SK-N-DZ (cell line): Measurements from ENCODE around the gene NQO1.
"Not testable (repeated sequence)": the region's sequence is repeated elsewhere in the genome, so short reads cannot be mapped to it uniquely, and the experiment has no call there.

Experiments used
- DNase-seq: peaks from one replicate; pipeline ENCODE4 v3.0.0-alpha.2; 2015; ENCODE audit warnings: low spot score

NQO1 gene

GRCh38 chr16:69744363-69745231 is 18.2 kb upstream of the NQO1 start:
- DNase-seq: no peak

DNA sequence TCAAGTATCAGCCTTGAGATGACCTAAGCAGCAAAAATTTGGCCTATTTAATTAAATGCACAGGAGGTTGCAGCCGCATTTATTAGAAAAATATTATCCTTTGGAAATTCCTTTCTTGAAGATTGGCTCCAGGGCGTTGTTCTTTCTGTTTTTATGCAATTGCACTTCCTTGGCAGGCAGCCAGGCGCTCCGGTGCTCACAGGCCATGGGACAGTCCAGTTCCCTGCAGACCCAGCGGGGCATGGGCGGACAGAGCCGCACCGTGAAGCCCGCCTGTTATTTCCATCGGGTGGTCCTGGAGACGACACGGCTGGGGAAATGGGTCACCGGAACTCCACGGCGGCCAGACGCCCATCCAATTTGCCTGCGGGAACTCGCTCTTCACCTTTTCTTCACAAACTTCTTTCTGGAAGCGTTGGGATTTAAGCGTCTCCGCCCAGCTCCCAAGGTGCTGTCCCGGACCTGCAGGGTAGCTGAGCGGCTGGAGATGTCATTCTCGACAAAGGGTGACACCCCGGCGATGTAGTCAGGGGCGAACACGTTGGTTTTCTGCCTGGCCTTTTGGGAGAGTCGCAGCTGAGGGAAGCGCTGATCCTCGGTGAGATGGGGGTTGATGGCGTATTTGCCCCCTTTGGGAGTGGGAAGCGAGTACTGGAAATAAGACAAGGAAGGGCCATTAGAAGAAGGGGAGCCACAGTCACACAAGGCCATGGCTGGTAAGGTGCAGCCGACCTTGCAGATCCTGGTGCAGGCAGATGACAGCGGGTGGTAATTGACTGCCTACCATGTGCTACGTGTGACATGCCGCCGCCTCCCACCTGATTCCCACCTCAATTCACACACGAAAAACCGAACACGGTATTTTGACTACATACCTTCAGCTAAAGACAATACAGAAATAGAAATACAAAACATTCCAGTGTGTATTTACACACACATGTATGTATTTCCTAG is 15.9 kb upstream of the NQO1 start:
- no peak for DNase-seq

GRCh38 chr16:69741519-69741918 is 15.2 kb upstream of the NQO1 start:
- DNase-seq: no peak

DNA sequence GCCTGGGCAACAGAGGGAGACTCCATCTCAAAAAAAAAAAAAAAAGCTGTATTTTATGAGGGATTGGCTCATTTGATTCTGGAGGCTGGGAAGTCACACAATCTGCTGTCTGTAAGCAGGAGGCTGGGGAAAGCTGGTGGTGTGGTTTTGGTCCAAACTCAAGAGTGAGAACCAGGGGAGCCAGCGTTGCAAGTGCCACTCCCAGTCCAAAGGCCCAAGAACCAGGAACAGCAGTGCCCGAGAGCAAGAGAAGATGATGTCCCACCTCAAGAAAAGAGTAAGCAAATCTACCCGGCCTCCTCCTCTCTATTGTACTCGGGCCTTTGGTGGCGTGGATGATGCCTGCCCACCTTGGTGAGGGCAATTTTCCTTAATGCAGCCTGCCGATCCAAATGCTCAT is 5.7 kb upstream of the NQO1 start:
- no peak for DNase-seq

- not testable (repeated sequence) for DNase-seq
Measured at GRCh38 chr16:69731280-69731679, 4.9 kb upstream of the NQO1 start.

GRCh38 chr16:69729030-69729429 is 2.7 kb upstream of the NQO1 start:
- DNase-seq: not testable (repeated sequence)

GRCh38 chr16:69727916-69728270 is 1.5 kb upstream of the NQO1 start:
- DNase-seq: no peak

DNA sequence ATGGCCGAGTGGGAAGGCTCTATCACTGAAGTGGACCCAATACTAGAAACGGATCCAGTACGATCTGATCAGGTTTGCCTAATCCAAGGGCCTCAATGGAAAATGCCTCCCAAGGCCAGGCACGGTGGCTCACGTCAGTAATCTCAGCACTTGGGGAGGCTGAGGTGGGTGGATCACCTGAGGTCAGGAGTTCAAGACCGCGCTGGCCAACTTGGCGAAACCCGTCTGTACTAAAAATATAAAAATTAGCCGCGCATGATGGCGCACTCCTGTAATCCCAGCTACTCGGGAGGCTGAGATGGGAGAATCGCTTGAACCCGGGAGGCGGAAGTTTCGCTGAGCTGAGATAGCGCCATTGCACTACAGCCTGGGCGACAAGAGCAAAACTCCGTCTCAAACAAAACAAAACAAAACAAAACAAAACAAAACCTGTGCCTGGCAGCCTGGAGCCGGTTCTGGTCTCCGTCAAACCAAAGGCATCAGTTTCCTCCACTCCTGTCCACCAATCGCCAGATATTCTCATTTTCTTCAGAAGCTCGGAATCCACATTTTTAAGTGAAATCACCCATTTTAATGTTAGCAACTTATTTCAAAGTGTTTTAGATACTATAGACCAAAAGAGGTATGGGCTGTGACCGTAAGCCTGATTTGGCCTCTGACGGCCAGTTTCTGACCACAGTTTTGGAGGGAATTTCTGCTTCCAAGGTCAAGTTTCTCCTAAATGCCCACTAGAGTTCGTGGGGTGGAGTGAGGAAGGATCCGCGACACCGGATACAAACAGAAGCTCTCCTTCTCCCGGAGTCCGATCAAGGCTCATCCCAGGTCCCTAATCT is 664 bp downstream of the NQO1 start:
- no peak for DNase-seq

DNA sequence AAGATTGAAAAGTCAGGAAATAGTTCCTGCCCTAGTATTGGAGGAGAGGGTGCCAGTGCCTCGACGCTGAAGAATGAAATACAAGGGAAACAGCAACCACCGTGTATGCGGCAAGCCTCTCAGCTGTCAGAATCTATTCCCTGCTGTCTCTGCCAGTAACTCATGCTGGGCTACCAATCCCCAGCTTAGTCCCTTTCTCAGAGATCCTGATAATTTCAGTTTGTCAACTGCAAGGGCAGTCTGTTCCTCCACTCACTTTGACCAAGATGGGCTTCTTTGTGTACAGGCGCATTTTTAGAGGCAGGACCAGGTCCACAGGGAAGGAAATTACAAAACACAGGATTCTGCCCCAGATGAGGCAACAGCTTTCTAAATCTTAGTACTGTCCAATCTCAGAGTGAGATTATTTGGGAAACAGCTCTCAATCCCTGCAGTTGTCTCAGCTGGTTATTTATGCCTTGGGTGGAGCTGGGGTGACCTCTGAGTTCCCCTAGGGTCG is 1.3 kb downstream of the NQO1 start:
- no peak for DNase-seq

DNA sequence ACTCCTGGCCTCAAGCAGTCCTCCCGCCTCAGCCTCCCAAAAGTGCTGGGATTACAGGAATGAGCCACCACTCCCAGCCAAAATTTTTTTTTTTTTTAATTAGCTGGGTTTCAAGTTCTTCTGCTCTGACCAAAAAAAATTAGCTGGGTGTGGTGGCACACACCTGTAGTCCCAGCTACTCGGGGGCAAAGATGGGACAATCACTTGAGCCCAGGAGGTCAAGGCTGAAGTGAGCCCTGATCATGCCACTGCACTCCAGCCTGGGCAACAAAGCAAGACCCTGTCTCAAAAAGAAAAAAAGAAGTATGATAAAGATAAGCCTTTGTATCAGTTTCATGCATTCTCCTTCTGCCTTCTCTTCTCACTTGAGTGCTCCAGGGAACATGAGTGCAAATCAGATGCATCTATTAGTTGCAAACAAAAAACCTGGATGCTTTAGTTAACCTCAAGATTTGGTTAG is 1.9 kb downstream of the NQO1 start:
- DNase-seq: no peak

DNA sequence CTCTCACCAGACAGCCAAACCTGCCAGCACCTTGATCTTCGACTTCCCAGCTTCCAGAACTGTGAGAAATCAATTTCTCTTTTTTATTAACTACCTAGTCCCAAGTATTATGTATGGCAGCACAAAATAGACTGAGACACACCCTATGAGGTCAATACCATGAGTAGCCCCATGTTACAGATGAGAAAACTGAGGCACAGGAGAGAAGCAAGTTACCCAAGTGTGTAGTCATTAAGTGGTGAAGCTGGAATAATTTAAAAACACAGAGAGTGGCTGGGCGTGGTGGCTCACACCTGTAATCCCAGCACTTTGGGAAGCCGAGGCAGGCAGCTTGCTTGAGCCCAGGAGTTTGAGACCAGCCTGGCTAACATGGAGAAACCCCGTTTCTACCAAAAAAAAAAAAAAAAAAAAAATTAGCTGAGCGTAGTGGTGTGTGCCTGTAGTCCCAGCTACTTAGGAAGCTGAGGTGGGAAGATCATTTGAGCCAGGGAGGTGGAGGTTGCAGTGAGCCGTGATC is 4.9 kb downstream of the NQO1 start:
- no peak for DNase-seq

DNA sequence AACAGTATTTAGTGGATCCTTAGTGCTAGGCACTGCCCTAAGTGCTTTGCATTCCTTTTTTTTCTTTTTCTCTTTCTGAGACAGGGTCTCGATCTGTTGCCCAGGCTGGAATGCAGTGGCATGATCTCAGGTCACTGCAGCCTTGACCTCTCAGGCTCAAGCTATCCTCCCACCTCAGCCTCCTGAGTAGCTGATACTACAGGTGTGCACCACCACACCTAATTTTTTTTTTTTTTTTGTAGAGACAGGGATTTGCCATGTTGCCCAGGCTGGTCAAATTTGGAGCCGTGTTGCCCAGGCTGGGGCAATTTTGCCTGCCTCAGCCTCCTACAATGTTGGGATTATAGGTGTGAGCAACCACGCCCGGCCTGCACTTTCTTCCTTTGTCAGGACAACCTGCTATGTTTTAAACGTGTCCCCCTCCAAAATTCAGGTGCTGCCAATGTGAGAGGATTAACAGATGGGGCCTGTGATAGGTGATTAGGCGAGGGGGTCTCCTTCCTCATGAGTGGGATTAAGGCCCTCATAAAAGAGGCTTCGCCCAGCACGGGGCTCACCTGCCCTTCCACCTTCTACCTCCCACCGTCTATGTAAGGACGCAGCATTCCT is 5.4 kb downstream of the NQO1 start:
- DNase-seq: no peak

GRCh38 chr16:69718111-69718764 is 8.1 kb downstream of the NQO1 start:
- no peak for DNase-seq

DNA sequence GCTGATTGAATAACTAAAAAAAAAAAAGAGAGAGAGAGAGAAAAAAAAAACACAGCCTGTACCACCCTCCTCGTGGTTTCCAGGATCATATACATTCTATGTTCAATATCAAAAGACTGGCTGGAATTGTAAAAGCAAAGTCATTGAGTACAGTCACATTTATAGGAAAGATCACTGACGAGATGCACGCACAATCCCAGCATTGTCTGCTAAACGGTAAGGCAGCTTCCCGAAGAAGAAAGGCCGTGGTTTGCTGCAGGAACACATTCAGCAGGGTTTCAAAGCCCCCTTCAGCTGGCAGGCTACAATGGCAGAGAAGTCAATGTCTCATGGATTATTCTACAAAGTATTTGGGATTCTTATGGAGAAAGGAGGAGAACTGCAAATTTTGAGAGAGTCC is 9.3 kb downstream of the NQO1 start:
- DNase-seq: no peak

DNA sequence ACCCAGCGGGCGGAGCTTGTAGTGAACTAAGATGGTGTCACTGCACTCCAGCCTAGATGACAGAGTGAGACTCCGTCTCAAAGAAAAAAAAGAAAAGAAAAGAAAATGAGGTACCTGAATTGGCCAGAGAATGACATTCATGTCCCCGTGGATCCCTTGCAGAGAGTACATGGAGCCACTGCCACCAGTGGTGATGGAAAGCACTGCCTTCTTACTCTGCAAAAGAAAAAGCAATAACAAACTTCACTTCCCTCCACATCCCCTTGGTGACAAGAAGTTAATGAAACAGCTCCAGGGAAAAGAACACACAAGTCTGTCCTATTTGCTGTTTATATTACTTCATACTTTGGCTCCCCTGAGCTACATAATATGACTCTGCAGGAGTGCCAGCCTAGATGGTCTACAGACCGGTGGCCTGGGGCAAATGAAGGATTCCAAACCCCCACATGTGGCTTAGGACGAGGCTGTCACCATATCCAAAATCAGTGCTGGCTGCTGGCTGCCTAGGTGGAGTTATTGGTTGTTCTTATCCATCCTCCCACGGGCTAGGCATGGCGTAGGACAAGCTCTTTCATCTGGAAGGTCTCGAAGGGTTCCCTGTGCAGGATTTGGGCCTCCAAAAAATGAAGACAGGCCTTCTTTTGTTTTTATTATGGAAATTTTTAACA is 13.3 kb downstream of the NQO1 start:
- no peak for DNase-seq

- DNase-seq: no peak
Measured at GRCh38 chr16:69712277-69712676, 14.1 kb downstream of the NQO1 start.

- DNase-seq: no peak
Measured at GRCh38 chr16:69711115-69711740, 15.1 kb downstream of the NQO1 start.

GRCh38 chr16:69709456-69710084 is 16.8 kb downstream of the NQO1 start:
- DNase-seq: peak; percentile 72
